OCI-LY3 (cell line): ENCODE data around the gene TSPEAR.

Experiments used
- H2AFZ ChIP-seq: fragments of 200-600, 300-600 bp; shearing (Covaris generic); 2 replicates; pipeline ENCODE4 v1.6.0; 2014; ENCODE audit warnings: antibody characterized with exemption, low read depth, low read length
- H3K27ac ChIP-seq: fragments of 200-600, 300-600 bp; sonication (generic); 2 replicates; pipeline ENCODE4 v1.5.1; 2014; ENCODE audit warnings: mild to moderate bottlenecking, low read length, moderate library complexity, mixed read lengths
- H3K27me3 ChIP-seq: fragments of 200-600, 300-600 bp; sonication (generic); 2 replicates; pipeline ENCODE4 v1.6.1; 2014; ENCODE audit warnings: low read depth, low read length, mixed read lengths
- H3K36me3 ChIP-seq: fragments of 200-600, 300-600 bp; sonication (generic); replicated peaks from 2 replicates; pipeline ENCODE3; 2014; ENCODE audit warnings: low read depth, low read length, mixed read lengths
- H3K4me1 ChIP-seq: fragments of 300-600, 200-600 bp; sonication (generic); 2 replicates; pipeline ENCODE4 v1.6.1; 2014; ENCODE audit warnings: low read length, mixed read lengths
- H3K4me2 ChIP-seq: fragments of 200-600, 300-600 bp; sonication (generic); 2 replicates; pipeline ENCODE4 v1.6.1; 2014; ENCODE audit warnings: low read length, mixed read lengths
- H3K4me3 ChIP-seq: fragments of 300-600, 200-600 bp; sonication (generic); 2 replicates; pipeline ENCODE4 v1.5.1; 2014; ENCODE audit warnings: antibody characterized with exemption, mild to moderate bottlenecking, low read length, moderate library complexity
- H3K79me2 ChIP-seq: fragments of 300-600, 200-600 bp; shearing (Covaris generic); 2 replicates; pipeline ENCODE4 v1.6.1; 2014; ENCODE audit warnings: mild to moderate bottlenecking, low read length, mixed read lengths
- H3K9ac ChIP-seq: fragments of 300-600, 200-600 bp; shearing (Covaris generic); 2 replicates; pipeline ENCODE4 v1.6.0; 2014; ENCODE audit warnings: mild to moderate bottlenecking, low read length, moderate library complexity
- H3K9me3 ChIP-seq: fragments of 200-600, 300-600 bp; shearing (Covaris generic); 2 replicates; pipeline ENCODE4 v1.6.1; 2014; ENCODE audit warnings: low read length, mixed read lengths; ENCODE audit not compliant: insufficient read depth
- H4K20me1 ChIP-seq: fragments of 200-600, 300-600 bp; sonication (generic); 2 replicates; pipeline ENCODE4 v1.6.1; 2016; ENCODE audit warnings: low read length, mixed read lengths; ENCODE audit not compliant: insufficient read depth
- CTCF ChIP-seq: fragments of 200-600, 300-600 bp; sonication (generic); IDR thresholded peaks from 2 replicates; pipeline ENCODE4 v1.5.1; 2014; ENCODE audit warnings: antibody characterized with exemption, low read length, low read depth
- EZH2phosphoT487 ChIP-seq: fragments of 200-600 bp; shearing (Covaris generic); IDR thresholded peaks from 2 replicates; pipeline ENCODE4 v1.6.1; 2018; ENCODE audit warnings: antibody characterized with exemption, mixed run types, low read depth

Gene TSPEAR

GRCh38 chr21:44571844-44572782 lies 139.3 kb downstream of the TSPEAR start:
- no peaks in the 10 kb centered on the region for H3K4me1 ChIP-seq
- H3K4me3 ChIP-seq = no peak overlapping the region
- no peak overlapping the region for H2AFZ ChIP-seq
- H3K36me3 ChIP-seq = no peaks in the 10 kb centered on the region
- H3K9me3 ChIP-seq = no peaks in the 10 kb centered on the region
- no peaks in the 10 kb centered on the region for H3K27me3 ChIP-seq
- H3K27ac ChIP-seq = no peak overlapping the region
- no peak for TF ChIP-seq EZH2phosphoT487
- TF ChIP-seq CTCF = no peak
- no peak overlapping the region for H3K9ac ChIP-seq
- no peaks in the 10 kb centered on the region for H4K20me1 ChIP-seq
- H3K79me2 ChIP-seq = no peaks in the 10 kb centered on the region
- H3K4me2 ChIP-seq = no peak overlapping the region

GRCh38 chr21:44571296-44571695 lies 140.1 kb downstream of the TSPEAR start:
- Histone ChIP-seq H3K9ac (no peak overlapping the region), H3K4me1 (peaks cover 6% of the 10 kb centered on the region), H3K27ac (no peak overlapping the region), H2AFZ (no peak overlapping the region), H3K4me2 (no peak overlapping the region), H3K4me3 (no peak overlapping the region), H4K20me1 (no peaks in the 10 kb centered on the region), H3K79me2 (no peaks in the 10 kb centered on the region), H3K27me3 (no peaks in the 10 kb centered on the region), H3K36me3 (no peaks in the 10 kb centered on the region), H3K9me3 (no peaks in the 10 kb centered on the region)
- TF ChIP-seq EZH2phosphoT487 = no peak
- TF ChIP-seq CTCF = no peak

GRCh38 chr21:44569861-44570517 lies 141.4 kb downstream of the TSPEAR start:
- Histone ChIP-seq H3K9ac (no peak overlapping the region), H3K4me3 (no peak overlapping the region), H3K27ac (no peak overlapping the region), H3K36me3 (no peaks in the 10 kb centered on the region), H3K4me2 (no peak overlapping the region), H3K79me2 (no peaks in the 10 kb centered on the region), H3K4me1 (peaks cover 19% of the 10 kb centered on the region), H3K27me3 (no peaks in the 10 kb centered on the region), H4K20me1 (no peaks in the 10 kb centered on the region), H2AFZ (no peak overlapping the region), H3K9me3 (no peaks in the 10 kb centered on the region)
- TF ChIP-seq EZH2phosphoT487 = no peak
- no peak for TF ChIP-seq CTCF
